Activated CD4-positive, alpha-beta T cell treated with anti-CD3 and anti-CD28 coated beads, Interleukin-2, amount 10 ng/mL, durations not matched to agents 7 days and 5 days (primary cell): ENCODE data around the gene MESD. TPM values are rescaled to one million over a fixed set of nuclear protein-coding genes. Genes with fewer than 3 reads are reported as not detected.

ENCODE experiments used
- CTCF ChIA-PET: fragments of 350-600 bp; sonication (Branson Sonifier 250); formaldehyde crosslinking; loops from one replicate; lab custom pipeline; 2021; ENCODE audit warnings: antibody characterized with exemption; lab: Charles Lee
- POLR2A ChIA-PET: fragments of 350-600 bp; sonication (Branson Sonifier 250); formaldehyde crosslinking; loops from one replicate; lab custom pipeline; 2021; ENCODE audit warnings: antibody characterized with exemption; lab: Charles Lee
- DNase-seq: peaks from one replicate; pipeline ENCODE4 v3.0.0-alpha.2; 2020
- H3K27ac Mint-ChIP-seq: one replicate; pipeline ENCODE4 v1.8.0; 2021; ENCODE audit warnings: mild to moderate bottlenecking, moderate library complexity, mixed read lengths
- H3K27me3 Mint-ChIP-seq: one replicate; pipeline ENCODE4 v1.8.0; 2021; ENCODE audit warnings: mixed read lengths
- H3K36me3 Mint-ChIP-seq: one replicate; pipeline ENCODE4 v1.8.0; 2021; ENCODE audit warnings: low read depth, mixed read lengths
- H3K4me1 Mint-ChIP-seq: one replicate; pipeline ENCODE4 v1.8.0; 2021; ENCODE audit warnings: mixed read lengths
- H3K4me3 Mint-ChIP-seq: one replicate; pipeline ENCODE4 v1.8.0; 2021; ENCODE audit warnings: mild to moderate bottlenecking, moderate library complexity, mixed read lengths
- H3K9me3 Mint-ChIP-seq: one replicate; pipeline ENCODE4 v1.8.0; 2021; ENCODE audit warnings: mixed read lengths
- total RNA-seq, 2 experiments: library from RNA; stranded (reverse); gene quantifications; one replicate each; pipeline ENCODE4 v1.2.3, GENCODE V29; 2021

The MESD gene
- total RNA-seq, 2 experiments from 2014 or later: 34.0 to 34.3 TPM

GRCh38 chr15:80921736-80922410 lies 67.7 kb downstream of the MESD start:
- peaks cover 16% of the 10 kb centered on the region for H3K4me1 Mint-ChIP-seq
- ChIA-PET CTCF (interaction anchor here (0.7 to 0.8 kb wide), 2 partner anchors 19 to 248 kb away, joined by 3 read pairs; no protein-coding TSS in a partner anchor), POLR2A (no interaction called here)
- H3K36me3 Mint-ChIP-seq: no peaks in the 10 kb centered on the region
- no peaks in the 10 kb centered on the region for H3K9me3 Mint-ChIP-seq
- no peak overlapping the region for H3K4me3 Mint-ChIP-seq
- H3K27ac Mint-ChIP-seq: no peak overlapping the region
- H3K27me3 Mint-ChIP-seq: no peaks in the 10 kb centered on the region
- no peak for DNase-seq

- H3K4me1 Mint-ChIP-seq: peaks cover 16% of the 10 kb centered on the region
- peak; percentile 29 for DNase-seq
- no peak overlapping the region for H3K27ac Mint-ChIP-seq
- no peaks in the 10 kb centered on the region for H3K36me3 Mint-ChIP-seq
- H3K9me3 Mint-ChIP-seq: no peaks in the 10 kb centered on the region
- H3K4me3 Mint-ChIP-seq: no peak overlapping the region
- POLR2A ChIA-PET: no interaction called here
- CTCF ChIA-PET: no interaction called here
- H3K27me3 Mint-ChIP-seq: no peaks in the 10 kb centered on the region
Measured at GRCh38 chr15:80920271-80920699, 69.3 kb downstream of the MESD start.

- Mint-ChIP-seq H3K4me3 (no peak overlapping the region), H3K36me3 (no peaks in the 10 kb centered on the region), H3K27ac (no peak overlapping the region), H3K9me3 (no peaks in the 10 kb centered on the region), H3K4me1 (peaks cover 16% of the 10 kb centered on the region), H3K27me3 (no peaks in the 10 kb centered on the region)
- POLR2A ChIA-PET: no interaction called here
- no peak for DNase-seq
- CTCF ChIA-PET: no interaction called here
Measured at GRCh38 chr15:80918196-80918783, 71.3 kb downstream of the MESD start.

GRCh38 chr15:80916056-80916455 lies 73.6 kb downstream of the MESD start:
- H3K4me1 Mint-ChIP-seq: peaks cover 14% of the 10 kb centered on the region

GRCh38 chr15:80915472-80915871 lies 74.1 kb downstream of the MESD start:
- POLR2A ChIA-PET: no interaction called here
- no peaks in the 10 kb centered on the region for H3K27me3 Mint-ChIP-seq
- no peaks in the 10 kb centered on the region for H3K9me3 Mint-ChIP-seq
- DNase-seq: no peak
- no peaks in the 10 kb centered on the region for H3K36me3 Mint-ChIP-seq
- no peak overlapping the region for H3K27ac Mint-ChIP-seq
- CTCF ChIA-PET: no interaction called here
- H3K4me3 Mint-ChIP-seq: no peak overlapping the region
- H3K4me1 Mint-ChIP-seq: peaks cover 8% of the 10 kb centered on the region

More at GRCh38 chr15:80916056-80916455, 73.6 kb downstream of the MESD start:
- ChIA-PET CTCF (no interaction called here), POLR2A (no interaction called here)
- Mint-ChIP-seq H3K27ac (no peak overlapping the region), H3K9me3 (no peaks in the 10 kb centered on the region), H3K27me3 (no peaks in the 10 kb centered on the region), H3K4me3 (no peak overlapping the region), H3K36me3 (no peaks in the 10 kb centered on the region)
- DNase-seq: no peak

- ChIA-PET POLR2A (no interaction called here), CTCF (interaction anchor here (0.8 kb wide), 1 partner anchor 55 kb away, joined by 3 read pairs; no protein-coding TSS in a partner anchor)
- H3K4me1 Mint-ChIP-seq: no peaks in the 10 kb centered on the region
- DNase-seq: no peak
- no peak overlapping the region for H3K4me3 Mint-ChIP-seq
- H3K27ac Mint-ChIP-seq: no peak overlapping the region
- peaks cover 4% of the 10 kb centered on the region for H3K36me3 Mint-ChIP-seq
- peaks cover 4% of the 10 kb centered on the region for H3K9me3 Mint-ChIP-seq
- no peaks in the 10 kb centered on the region for H3K27me3 Mint-ChIP-seq
Measured at GRCh38 chr15:80913541-80913940, 76.1 kb downstream of the MESD start.

- no peak overlapping the region for H3K27ac Mint-ChIP-seq
- H3K4me1 Mint-ChIP-seq: no peaks in the 10 kb centered on the region
- no peak for DNase-seq
- H3K27me3 Mint-ChIP-seq: no peaks in the 10 kb centered on the region
- H3K4me3 Mint-ChIP-seq: no peak overlapping the region
- peaks cover 4% of the 10 kb centered on the region for H3K9me3 Mint-ChIP-seq
- H3K36me3 Mint-ChIP-seq: peaks cover 4% of the 10 kb centered on the region
- POLR2A ChIA-PET: no interaction called here
- CTCF ChIA-PET: no interaction called here
Measured at GRCh38 chr15:80912673-80913072, 76.9 kb downstream of the MESD start.

GRCh38 chr15:80911821-80912220 lies 77.8 kb downstream of the MESD start:
- POLR2A ChIA-PET: no interaction called here
- H3K4me3 Mint-ChIP-seq: no peak overlapping the region

GRCh38 chr15:80906159-80906766 lies 83.4 kb downstream of the MESD start:
- ChIA-PET POLR2A (no interaction called here), CTCF (no interaction called here)
- Mint-ChIP-seq H3K27ac (no peak overlapping the region), H3K36me3 (peaks cover 4% of the 10 kb centered on the region), H3K4me3 (no peak overlapping the region), H3K27me3 (no peaks in the 10 kb centered on the region), H3K9me3 (peaks cover 4% of the 10 kb centered on the region), H3K4me1 (no peaks in the 10 kb centered on the region)
- DNase-seq: no peak

More at GRCh38 chr15:80911821-80912220, 77.8 kb downstream of the MESD start:
- DNase-seq: no peak
- Mint-ChIP-seq H3K27ac (no peak overlapping the region), H3K27me3 (no peaks in the 10 kb centered on the region), H3K4me1 (no peaks in the 10 kb centered on the region), H3K36me3 (peaks cover 4% of the 10 kb centered on the region), H3K9me3 (peaks cover 4% of the 10 kb centered on the region)
- CTCF ChIA-PET: interaction anchor here (1.1 to 1.4 kb wide), 2 partner anchors 59 to 90 kb away, joined by 3 read pairs; no protein-coding TSS in a partner anchor

GRCh38 chr15:80904998-80905397 lies 84.6 kb downstream of the MESD start:
- ChIA-PET CTCF (no interaction called here), POLR2A (no interaction called here)
- peaks cover 4% of the 10 kb centered on the region for H3K36me3 Mint-ChIP-seq
- DNase-seq: no peak
- no peaks in the 10 kb centered on the region for H3K27me3 Mint-ChIP-seq
- H3K4me1 Mint-ChIP-seq: no peaks in the 10 kb centered on the region
- peaks cover 4% of the 10 kb centered on the region for H3K9me3 Mint-ChIP-seq
- no peak overlapping the region for H3K27ac Mint-ChIP-seq
- no peak overlapping the region for H3K4me3 Mint-ChIP-seq

GRCh38 chr15:80902298-80902801 lies 87.3 kb downstream of the MESD start:
- no peaks in the 10 kb centered on the region for H3K4me1 Mint-ChIP-seq
- POLR2A ChIA-PET: no interaction called here
- no peak for DNase-seq
- no peaks in the 10 kb centered on the region for H3K9me3 Mint-ChIP-seq
- H3K27me3 Mint-ChIP-seq: no peaks in the 10 kb centered on the region
- H3K27ac Mint-ChIP-seq: no peak overlapping the region
- H3K36me3 Mint-ChIP-seq: no peaks in the 10 kb centered on the region
- no peak overlapping the region for H3K4me3 Mint-ChIP-seq
- CTCF ChIA-PET: no interaction called here

- no peaks in the 10 kb centered on the region for H3K4me1 Mint-ChIP-seq
- ChIA-PET CTCF (no interaction called here), POLR2A (no interaction called here)
- DNase-seq: no peak
- no peaks in the 10 kb centered on the region for H3K36me3 Mint-ChIP-seq
- H3K27ac Mint-ChIP-seq: no peak overlapping the region
- no peaks in the 10 kb centered on the region for H3K27me3 Mint-ChIP-seq
- H3K4me3 Mint-ChIP-seq: no peak overlapping the region
- H3K9me3 Mint-ChIP-seq: peaks cover 6% of the 10 kb centered on the region
Measured at GRCh38 chr15:80898040-80898439, 91.6 kb downstream of the MESD start.
